ENCODE results near the gene FUCA2.

GRCh38 chr6:143485967-143486366, 25.6 kb downstream of the FUCA2 start:
- TF ChIP-seq POLR2AphosphoS5 (IDR thresholded peaks at IDR 0.05; ENCODE audit: borderline replicate concordance, low read depth, low read length), result no peak
- TF ChIP-seq EZH2 (IDR thresholded peaks at IDR 0.05), result no peak
- no peak for TF ChIP-seq FOXP2 (optimal IDR thresholded peaks at IDR 0.05; ENCODE audit: control extremely low read depth, extremely low read length, insufficient read depth)

All from SK-N-MC (cell line).